ENCODE results near the gene PRCP.

PRCP gene

DNA sequence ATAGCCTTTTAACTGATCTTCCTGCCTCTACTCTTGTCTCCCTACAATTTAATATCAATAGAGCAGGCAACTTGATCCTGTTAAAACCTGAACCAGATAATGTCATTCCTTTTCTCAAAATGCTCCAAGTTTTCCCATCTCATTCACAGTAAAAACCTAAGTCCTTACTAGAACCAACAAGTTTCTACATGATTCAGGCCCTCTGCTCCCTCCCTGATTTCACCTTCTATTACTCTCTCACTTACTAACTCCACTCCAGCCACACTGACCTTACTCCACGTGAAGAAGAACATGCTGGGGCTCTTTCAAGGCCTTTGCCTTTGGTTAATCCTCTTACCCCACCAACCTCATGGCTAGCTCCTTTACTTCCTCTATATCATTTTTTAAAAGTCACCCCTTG is 71.1 kb downstream of the PRCP start:
- DNase-seq (ENCODE audit: low spot score): no peak

DNA sequence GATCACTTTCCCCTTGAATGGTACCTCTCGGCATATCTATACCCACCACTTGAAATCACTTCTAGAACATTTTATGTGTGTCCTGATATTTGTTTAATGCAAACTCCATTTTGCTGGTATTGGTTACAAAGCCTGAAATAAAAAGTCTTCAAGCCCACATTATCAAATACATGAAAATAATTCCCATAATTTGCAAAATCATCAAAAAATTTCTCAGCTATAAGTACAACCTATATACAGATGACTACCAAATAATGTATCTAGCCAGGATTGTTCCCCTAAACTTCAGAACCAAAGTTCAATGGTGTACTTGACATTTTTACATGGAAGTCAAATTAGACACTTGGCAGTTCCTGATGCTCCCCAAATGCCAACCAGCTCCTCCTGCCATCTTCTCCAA is 71.8 kb downstream of the PRCP start:
- no peak for DNase-seq (ENCODE audit: low spot score)

DNA sequence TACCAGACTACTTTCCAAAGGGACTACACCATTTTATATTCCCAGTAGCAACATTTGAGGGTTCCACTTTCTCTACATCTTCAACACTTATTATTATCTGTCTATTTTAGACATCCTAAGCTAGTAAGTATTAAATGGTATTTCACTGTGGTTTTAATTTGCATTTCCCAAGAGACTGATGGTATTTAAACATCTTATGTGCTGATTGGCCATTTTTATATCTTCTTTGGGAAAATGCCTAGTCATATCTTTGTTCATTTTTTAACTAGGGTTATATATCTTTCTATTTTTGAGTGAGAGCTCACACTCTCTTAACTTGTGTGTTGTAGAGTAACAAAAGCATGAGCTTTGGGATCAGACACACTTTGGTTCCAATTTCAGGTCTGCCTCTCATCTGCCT is 73.7 kb downstream of the PRCP start:
- no peak for DNase-seq (ENCODE audit: low spot score)

DNA sequence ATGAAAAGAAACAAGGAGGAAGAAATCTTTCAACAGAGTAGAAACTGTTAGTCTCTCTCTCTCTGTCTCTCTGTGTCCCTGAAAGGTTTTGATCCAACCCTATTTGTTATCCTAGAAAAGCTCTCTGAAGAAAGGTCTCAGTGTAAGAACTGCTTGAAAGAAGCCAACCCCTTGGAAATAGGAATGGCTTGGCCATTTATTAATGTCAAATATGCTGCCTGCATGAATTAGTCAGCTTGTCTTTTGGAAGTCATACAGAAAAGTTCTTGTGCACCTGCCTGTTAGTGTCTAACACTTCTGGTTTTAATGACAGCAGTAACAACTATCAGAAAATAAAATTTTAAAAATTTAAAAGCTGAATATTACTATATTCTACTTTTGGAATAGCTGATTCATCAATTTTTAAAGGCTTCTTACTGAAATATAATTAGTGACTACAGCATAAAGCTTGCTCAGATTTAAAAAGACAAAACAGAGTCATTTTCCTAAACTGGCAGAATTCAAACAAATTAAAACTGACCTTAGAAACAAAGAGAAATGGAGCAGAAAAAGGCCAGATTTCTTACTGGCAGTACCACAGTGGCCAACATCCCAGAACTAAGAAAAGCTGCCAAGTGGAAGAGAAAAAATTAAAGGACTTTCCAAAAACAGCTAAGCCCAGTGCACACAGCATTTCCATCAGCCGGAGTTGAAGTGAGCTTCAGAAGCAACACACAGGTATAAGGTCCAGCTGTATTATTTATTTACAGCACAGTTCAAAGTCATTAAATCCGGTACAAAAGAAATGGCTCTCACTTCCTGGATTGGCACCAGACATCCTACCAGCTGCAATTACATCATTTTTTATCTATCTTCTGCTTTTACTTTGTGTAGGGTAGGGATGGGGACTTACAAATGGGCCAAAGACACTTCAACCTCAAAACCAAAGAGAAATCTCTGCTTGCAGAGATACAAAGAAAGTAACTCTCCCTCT is 76.3 kb downstream of the PRCP start:
- DNase-seq (ENCODE audit: low spot score): no peak

DNA sequence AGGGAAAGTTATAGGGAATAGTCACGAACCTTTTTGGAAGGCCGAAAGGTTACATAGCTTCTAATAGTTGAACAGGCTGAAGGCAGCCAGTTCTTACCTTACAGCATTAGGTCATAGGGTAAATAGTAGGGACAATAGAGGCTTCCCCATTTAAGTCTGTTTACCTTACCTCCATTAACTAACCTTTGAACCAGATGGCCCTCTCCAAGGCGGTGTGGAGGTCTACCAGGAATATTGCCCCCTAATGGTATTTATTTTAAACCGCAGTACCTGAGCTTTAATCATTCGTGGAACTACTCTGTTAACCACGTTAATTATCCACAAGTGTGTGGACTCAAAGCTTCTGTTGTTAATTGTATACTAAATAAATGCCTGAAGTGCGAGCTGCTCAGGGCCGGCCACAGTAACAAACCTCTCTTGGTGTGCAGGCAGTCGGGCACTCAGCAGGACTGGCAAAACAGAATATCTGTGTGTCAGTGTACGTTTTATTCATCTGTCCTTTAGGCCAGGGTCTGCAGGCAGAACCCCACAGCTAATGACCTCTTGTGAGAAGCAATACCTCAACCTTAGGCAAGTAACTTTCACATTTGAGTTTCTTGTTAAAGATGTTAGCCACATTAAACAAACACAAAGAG is 81.7 kb downstream of the PRCP start:
- DNase-seq (ENCODE audit: low spot score): no peak

DNA sequence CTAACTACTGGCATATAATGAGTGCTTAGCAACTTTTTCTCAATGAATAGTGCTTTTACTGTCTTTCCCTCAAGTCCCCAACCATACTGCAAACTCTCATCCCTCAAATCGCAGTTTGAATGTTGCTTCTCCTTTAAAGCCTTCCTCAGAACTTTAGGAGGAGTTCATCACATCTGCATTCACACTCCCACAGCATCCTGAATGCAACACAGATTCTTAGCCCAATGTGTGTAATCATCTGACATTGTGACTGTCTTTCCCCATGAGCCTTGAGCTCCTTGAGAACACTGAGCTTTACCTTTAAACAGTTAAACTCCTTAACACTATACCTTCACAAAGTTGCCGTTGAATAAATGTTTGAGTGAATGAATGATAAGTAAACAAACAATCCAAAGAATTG is 84.8 kb downstream of the PRCP start:
- no peak for DNase-seq (ENCODE audit: low spot score)

DNA sequence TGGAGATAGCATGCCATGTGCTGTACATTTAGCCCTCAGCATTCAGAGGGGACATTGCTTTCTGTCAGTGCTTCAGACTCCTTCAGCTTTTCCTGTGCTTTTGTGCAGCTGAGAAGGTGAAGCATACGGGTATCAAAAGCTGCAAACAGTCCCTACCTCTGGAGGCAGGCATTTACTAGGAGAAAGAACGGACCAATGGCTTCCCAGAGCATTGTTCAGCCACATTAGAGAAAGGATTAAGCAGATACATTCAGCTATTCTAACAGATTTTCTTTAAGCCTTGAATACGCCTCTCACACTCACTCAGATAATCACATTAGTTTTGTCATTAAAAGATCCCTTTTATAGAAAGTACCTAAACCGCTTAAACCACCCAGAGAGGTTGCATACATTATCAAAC is 85.9 kb downstream of the PRCP start:
- DNase-seq (ENCODE audit: low spot score): no peak

DNA sequence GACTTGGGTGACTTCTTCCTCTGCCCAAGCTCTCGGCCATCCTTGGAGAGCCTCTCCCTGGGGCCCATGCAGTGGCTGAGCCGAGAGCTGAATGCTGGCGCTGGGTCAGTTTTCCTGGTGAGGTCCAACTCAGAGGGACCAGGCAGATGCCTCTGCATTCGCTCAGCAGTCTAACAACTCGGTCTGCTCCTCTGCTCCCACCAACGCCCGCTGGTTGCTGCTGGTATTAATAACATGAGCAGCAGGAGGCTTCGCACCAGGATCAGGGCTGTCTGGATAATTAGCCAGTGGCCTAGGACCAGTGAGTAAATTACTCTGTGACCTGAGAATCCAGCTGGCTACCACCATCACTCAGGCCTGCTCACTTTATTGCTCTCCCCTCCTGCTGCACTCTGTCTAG is 88.9 kb downstream of the PRCP start:
- DNase-seq (ENCODE audit: low spot score): no peak

DNA sequence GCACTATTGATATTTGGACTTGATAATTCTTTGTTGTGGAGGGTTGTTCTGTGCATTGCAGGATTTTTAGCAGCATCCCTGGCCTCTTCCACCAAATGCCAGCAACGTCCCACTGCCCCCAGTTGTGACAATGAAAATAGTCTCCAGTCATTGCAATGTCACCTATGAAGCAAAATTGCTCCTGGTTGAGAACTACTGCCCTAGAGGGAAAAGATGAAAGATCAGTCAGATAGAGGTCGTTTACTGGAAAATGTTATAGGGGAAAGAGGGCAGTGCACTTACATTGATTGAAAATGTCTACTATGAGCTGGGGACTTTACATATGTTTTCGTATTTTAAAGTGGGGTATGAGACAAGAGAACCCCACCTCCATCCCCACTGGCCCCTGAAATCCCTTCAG is 89.5 kb downstream of the PRCP start:
- no peak for DNase-seq (ENCODE audit: low spot score)

DNA sequence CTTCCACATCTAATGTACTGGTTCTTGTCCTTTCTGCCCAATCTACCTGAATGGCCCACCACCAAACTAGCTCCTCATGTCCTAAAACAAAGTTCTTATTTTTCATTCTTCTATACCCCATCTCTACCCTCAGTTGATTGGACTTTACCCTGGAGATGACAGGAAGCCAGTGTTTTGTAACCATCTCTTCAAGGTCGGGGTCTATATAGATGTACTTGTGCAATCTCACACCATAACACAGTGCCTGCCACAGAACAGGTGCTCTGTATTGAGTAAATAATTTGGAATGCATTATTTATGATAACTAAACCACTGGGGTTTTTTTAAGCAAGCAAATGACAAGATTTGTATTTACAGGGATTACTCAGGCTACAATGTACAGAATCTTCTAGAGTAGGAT is 89.9 kb downstream of the PRCP start:
- DNase-seq (ENCODE audit: low spot score): no peak

DNA sequence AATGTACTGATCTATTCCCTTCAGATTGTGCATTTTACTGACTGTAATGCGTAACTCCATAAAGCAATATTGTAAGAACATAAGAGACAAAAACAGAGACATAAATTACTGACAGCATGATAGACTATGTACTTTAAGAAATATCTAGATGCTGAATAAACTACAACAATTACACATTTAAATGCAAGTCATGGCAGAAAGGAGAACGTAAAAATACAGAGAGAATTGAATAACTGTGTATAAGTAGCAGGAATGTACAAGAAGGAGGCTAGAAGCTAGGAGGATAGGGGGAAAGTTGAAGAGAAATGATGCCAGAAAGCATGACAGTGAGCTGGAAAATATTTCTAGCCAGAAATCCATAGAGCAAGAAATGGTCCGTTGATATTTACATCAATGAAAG is 92.6 kb downstream of the PRCP start:
- DNase-seq (ENCODE audit: low spot score): no peak

DNA sequence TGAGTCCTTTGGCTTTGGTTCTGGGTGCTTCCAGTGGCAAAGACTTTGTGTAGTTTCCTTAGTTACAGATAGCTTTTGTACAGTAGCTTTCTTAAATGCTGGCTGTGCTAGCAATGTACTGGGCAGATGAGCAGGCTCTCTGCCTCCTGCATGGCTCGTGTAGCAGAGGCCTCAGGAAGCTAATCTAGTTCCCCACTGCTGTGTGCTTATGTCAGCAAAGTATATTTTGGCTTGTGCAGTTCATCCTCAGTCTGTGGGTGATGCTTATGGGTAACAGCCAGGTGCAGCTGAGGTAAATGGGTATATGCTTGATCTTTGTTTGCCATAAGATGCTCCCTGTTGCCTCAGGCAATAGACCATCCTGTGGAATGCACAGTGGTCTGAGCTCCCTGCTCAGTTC is 97.5 kb downstream of the PRCP start:
- no peak for DNase-seq (ENCODE audit: low spot score)

DNA sequence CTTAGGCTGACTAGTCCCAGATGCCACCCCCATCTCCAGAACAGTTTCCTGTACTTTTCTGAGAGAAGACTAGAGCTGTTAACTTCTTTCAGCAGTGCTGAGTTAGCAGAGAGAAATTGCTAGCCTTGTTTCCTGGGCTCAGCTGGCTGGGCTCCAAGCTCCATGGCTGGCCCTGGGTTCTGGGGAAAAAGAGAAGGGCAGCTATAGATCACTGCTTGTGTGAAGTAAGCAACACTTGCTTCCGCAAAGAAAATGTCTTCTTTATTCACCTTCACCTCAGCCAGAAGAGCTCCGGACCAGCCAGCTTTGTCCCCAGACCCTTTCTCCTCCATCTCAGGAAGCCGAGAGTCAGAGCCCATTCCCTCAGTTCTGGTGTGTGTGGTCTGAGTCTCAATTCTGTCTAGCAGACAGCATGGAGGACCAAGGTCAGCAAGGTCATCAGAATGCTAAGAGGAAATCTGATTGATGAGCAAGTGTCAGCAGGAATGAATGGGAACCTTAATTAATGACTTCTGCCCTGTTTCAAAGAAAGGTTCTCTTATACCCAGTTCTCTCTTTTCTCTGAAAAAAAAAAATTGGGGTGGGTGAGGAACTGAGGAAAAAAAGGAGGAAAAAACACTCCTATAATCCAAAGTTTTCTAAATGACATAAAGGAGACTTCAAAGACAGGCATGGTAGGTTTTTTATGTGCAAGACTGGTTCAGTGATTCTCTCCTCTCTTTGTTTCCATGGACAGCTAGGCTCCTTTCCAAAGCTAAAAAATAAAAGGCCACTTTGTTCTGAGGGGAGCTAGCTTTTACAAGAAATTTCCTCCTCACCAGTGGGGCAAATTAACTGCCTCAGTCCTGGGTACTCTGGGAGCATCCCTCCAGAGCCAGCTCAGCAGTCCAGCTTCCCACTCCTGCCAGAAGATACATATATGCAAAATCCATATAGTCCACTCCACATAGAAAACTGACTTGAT is 103.0 kb downstream of the PRCP start:
- no peak for DNase-seq (ENCODE audit: low spot score)

DNA sequence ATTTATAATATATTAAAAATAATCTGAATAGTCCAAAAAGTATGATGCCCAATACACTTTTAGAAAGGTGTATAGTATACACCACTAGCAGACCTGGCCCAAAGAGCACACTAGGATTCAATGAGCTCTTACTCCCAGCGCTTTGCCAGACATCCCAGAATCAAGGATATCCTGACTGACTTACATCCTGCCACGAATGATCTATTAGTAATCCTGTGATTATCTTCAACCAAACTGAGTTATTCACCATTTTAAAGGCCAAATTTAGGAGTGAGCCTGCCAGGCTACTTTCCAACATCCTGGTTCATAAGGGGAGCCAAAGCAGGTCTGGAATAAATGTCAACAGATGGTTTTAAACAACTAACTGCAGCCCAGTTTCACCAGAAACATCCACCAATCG is 105.7 kb downstream of the PRCP start:
- DNase-seq (ENCODE audit: low spot score): no peak

DNA sequence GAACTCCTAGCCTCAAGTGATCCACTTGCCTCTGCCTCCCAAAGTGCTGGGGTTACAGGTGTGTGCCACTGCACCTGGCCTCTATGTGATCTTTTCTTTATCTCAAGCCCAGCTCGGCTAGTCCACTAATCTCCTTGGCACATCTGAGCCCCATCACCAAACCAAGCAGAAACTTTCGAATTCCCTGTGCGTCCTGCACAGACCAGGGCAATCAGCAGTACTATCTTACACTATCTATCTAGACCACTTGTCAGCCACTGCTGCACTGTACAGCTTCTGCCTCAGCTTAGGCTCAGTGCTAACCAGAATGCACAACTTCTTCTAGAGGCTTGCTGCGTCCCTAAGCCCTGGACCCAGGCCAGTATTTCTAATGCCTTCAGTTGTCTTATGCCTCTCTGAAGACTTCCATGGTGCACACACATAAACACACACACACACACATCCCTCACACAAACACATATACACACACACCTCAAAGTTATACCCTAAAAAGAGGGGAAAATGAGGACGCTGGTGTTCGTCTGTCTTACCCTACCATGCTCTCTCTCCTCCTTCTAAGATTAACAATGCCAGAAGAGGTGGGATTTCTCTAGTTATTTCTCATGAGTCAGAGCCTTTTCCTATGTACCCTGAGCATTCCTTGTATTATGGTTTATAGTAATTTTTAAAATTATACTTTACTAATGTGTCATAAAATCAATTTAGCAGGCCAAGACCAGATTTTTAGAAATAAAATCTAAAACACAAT is 107.2 kb downstream of the PRCP start:
- DNase-seq (ENCODE audit: low spot score): no peak

DNA sequence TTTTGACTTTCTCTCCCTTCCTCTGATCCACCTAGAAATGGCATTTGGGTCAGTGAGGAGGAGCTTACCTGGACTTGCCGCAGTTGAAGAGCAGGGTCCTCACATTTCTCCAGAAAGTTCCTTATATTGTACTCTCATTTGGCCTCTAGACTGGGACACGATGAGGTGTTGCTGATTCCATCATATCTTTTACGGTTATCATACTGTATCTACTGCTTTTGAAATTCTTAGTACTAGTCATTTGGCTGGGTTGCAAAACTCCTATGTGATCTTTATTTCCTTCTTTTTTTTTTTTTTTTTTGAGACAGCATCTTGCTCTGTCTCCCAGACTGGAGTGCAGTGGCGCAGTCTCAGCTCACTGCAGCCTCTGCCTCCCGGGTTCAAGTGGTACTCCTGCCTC is 107.9 kb downstream of the PRCP start:
- no peak for DNase-seq (ENCODE audit: low spot score)

DNA sequence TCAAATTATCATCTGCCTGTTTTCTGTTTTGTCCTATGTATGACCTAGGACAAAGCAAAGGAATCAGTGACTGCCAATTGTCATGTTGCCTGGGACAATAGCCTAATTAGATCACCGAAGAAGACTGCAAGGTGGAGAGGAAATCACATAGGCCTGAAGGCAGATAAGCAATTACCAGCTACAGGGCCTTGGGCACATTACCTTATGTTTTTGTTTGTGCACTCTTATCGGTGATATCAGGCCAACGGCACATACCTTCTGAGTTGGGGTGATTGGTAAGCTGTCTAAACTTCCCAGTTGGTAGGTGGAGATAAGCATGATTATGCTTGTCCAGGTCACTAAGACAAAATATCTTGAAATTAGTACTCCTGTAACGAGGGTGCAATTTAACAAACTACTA is 108.5 kb downstream of the PRCP start:
- no peak for DNase-seq (ENCODE audit: low spot score)

DNA sequence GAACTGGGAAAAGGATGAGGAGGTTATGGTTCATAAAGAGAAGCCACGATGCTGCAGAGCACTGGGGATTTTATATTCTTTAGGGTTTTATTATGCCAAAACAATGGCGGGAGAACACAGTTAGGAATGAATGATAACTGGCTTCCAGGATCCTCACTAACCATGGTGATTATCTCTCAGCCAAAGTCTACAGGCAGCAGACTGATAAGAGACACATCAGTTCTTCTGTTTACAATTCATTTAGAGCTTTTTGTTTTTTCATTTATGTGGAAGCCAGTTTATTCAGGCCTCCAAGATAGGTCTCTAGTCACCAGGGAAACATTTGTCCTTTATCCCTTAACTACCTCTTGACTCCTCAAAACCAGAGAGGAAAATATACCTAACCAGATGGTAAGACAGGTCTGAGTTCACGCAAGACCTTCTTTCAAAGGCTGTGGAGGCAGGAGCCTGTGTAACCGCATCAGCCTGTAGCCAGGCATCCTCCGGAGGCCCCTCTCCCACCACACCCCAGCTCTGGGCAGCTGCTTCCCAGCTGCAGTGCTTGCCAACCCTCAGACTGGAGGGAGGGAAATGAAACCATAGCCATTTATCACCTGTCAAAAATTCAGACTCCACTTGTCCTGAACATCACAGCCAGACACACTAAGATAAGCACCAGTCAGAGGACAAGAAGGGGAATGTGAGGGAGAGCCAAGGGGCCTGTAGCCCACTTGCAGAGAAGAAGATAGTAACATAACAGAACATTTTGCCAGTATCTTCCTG is 109.3 kb downstream of the PRCP start:
- no peak for DNase-seq (ENCODE audit: low spot score)

DNA sequence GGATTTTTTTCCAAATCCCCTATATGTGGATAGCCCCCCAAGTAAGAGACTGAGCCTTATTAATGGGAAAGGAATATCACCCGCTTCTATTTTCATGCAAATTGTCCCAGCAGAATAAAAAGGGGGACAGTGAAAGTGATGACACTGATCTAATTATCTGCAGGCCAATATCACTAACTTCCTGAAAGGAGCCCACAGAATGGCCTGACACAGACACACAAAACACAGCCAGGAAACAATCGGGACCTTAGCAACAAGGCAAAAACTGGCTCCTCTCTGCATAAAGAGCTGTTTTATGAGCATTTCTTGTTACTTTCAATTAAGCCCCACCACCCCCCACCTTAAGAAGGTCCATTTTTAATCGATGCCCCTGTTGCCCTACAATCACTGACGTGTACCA is 112.2 kb downstream of the PRCP start:
- no peak for DNase-seq (ENCODE audit: low spot score)

DNA sequence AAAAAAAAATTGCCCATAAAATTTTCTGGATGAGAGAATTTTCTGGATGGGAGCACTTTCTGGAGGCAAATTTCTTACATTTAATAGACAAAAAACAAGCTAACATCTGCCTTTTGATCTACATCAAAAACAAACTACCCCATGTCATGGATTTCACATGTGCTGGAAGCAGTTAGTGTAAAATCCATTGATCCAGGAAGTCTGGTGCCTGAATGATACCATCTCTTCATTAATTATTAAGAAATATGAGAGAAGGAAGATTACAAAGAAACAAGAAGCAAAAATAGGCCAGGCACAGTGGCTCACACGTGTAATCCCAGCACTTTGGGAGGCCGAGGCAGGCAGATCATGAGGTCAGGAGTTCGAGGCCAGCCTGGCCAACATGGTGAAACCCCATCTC is 113.4 kb downstream of the PRCP start:
- no peak for DNase-seq (ENCODE audit: low spot score)

DNA sequence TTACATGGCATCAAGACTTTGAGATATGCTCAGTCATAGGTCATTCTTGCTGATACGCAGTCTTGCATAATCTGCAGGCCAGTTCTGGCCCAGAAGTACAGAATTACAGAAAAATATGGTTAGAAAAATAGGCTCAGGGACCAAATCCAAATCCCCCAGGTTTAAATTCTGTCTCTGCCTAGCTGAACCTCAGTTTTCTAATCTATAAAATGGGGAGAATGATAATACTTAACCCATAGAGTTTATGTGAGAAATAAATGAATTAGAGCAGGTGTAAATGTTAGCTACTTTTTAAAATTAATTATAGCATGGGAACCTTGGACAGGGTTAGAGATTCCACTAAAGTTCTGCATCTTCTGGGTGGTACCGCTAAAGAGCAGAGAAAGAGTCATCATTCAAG is 114.2 kb downstream of the PRCP start:
- no peak for DNase-seq (ENCODE audit: low spot score)

Measured in germinal center (tissue), 1 donor.